ENCODE results near the gene SCAF1. TPM values are rescaled to one million over a fixed set of nuclear protein-coding genes. Genes with fewer than 3 reads are reported as not detected.
A peak's percentile ranks its signal among the peaks of the same experiment; 100 is the strongest.

SCAF1 gene
- total RNA-seq, 2 donors from 2014 or later: 16.1 to 36.6 TPM

GRCh38 chr19:49658566-49659442, 16.8 kb downstream of the SCAF1 start:
- Histone ChIP-seq H3K9me3 (no peaks in the 10 kb centered on the region), H3K27ac (no peak overlapping the region), H3K36me3 (replicated peaks in 1 of 2; ENCODE audit: insufficient read depth in 1 of 2, low read depth in 2 of 2) (peaks cover 7 to 30% of the 10 kb centered on the region in 2 donors), H3K4me3 (no peak overlapping the region), H3K4me1 (peaks cover 5% of the 10 kb centered on the region), H3K27me3 (no peaks in the 10 kb centered on the region)
- 89% methylated on average over 8 to 12 of the region's 12 CpGs for WGBS, 2 donors
- DNase-seq: no peak
- ATAC-seq: no peak
- TF ChIP-seq POLR2A (IDR thresholded peaks at IDR 0.05): no peak
- no peak for TF ChIP-seq CTCF (IDR thresholded peaks at IDR 0.05)
- intact Hi-C loops (cut with DNase I): no loop called here

GRCh38 chr19:49660338-49660961, 18.4 kb downstream of the SCAF1 start:
- WGBS, 2 donors: 91 to 96% methylated on average over 10 to 15 of the region's 15 CpGs
- Histone ChIP-seq H3K36me3 (replicated peaks in 1 of 2; ENCODE audit: insufficient read depth in 1 of 2, low read depth in 2 of 2) (peaks cover 7 to 24% of the 10 kb centered on the region in 2 donors), H3K4me1 (peaks cover 12% of the 10 kb centered on the region), H3K4me3 (no peak overlapping the region), H3K9me3 (no peaks in the 10 kb centered on the region), H3K27me3 (no peaks in the 10 kb centered on the region), H3K27ac (no peak overlapping the region)
- ATAC-seq (no peak), DNase-seq (no peak)
- intact Hi-C loops (cut with DNase I): no loop called here
- TF ChIP-seq CTCF (IDR thresholded peaks at IDR 0.05): no peak
- TF ChIP-seq POLR2A (IDR thresholded peaks at IDR 0.05): no peak

- peaks cover 7 to 17% of the 10 kb centered on the region in 2 donors for H3K36me3 ChIP-seq (replicated peaks in 1 of 2; ENCODE audit: insufficient read depth in 1 of 2, low read depth in 2 of 2)
- ATAC-seq (no peak), DNase-seq (no peak)
- TF ChIP-seq POLR2A (IDR thresholded peaks at IDR 0.05) (no peak), CTCF (IDR thresholded peaks at IDR 0.05) (no peak)
- intact Hi-C loops (cut with DNase I): no loop called here
- H3K27ac ChIP-seq: no peak overlapping the region
- H3K9me3 ChIP-seq: no peaks in the 10 kb centered on the region
- H3K4me1 ChIP-seq: peaks cover 22% of the 10 kb centered on the region
- H3K4me3 ChIP-seq: no peak overlapping the region
- no peaks in the 10 kb centered on the region for H3K27me3 ChIP-seq
- WGBS, 2 donors: 91 to 95% methylated on average over 13 to 16 of the region's 16 CpGs
These were observed 20.0 kb downstream of the SCAF1 start for GRCh38 chr19:49662011-49662410.

GRCh38 chr19:49663224-49663623, 21.2 kb downstream of the SCAF1 start:
- Histone ChIP-seq H3K27ac (peak overlapping the region in 2 of 4 donors; percentile 94), H3K4me3 (no peak overlapping the region), H3K9me3 (no peaks in the 10 kb centered on the region), H3K4me1 (peaks cover 23% of the 10 kb centered on the region), H3K36me3 (replicated peaks in 1 of 2; ENCODE audit: insufficient read depth in 1 of 2, low read depth in 2 of 2) (peaks cover 7 to 11% of the 10 kb centered on the region in 2 donors), H3K27me3 (no peaks in the 10 kb centered on the region)
- 78 to 85% methylated on average over 11 to 12 of the region's 12 CpGs for WGBS, 2 donors
- DNase-seq (no peak), ATAC-seq (no peak)
- TF ChIP-seq CTCF (IDR thresholded peaks at IDR 0.05) (no peak), POLR2A (IDR thresholded peaks at IDR 0.05) (no peak)
- intact Hi-C loops (cut with DNase I): no loop called here

All from body of pancreas (tissue), 4 donors.